Heart right ventricle (tissue), 16 donors: ENCODE data around the gene TULP4. TPM values are rescaled to one million over a fixed set of nuclear protein-coding genes. Genes with fewer than 3 reads are reported as not detected.

ENCODE experiments used
- ATAC-seq, 8 donors: fragments of 200-7000 bp; cut with Tn5 transposase; one replicate each; pipeline ENCODE4 v1.9.1; 2020; ENCODE audit warnings: mild to moderate bottlenecking in 8 of 8, moderate library complexity in 8 of 8, moderate number of reproducible peaks in 1 of 8
- DNase-seq, 2 donors: peaks; one replicate each; pipeline ENCODE4 v3.0.0-alpha.2; 2020
- H3K27ac ChIP-seq, 10 donors: fragments of 200-600 bp; sonication (generic) in 2 of 10; one replicate each; pipeline versions ENCODE4 v1.5.0 to v1.8.0; 2020 to 2022; ENCODE audit warnings: mild to moderate bottlenecking in 3 of 10
- H3K27me3 ChIP-seq, 7 donors: fragments of 200-600 bp; one replicate each; pipeline ENCODE4 v1.8.0; 2021 to 2022; ENCODE audit warnings: mild to moderate bottlenecking in 2 of 7
- H3K36me3 ChIP-seq, 9 donors: fragments of 200-600 bp; sonication (generic) in 1 of 9; one replicate each; pipeline versions ENCODE4 v1.5.0 to v1.8.0; 2020 to 2022; ENCODE audit warnings: mild to moderate bottlenecking in 2 of 9
- H3K4me1 ChIP-seq, 9 donors: fragments of 200-600 bp; sonication (generic) in 1 of 9; one replicate each; pipeline versions ENCODE4 v1.5.0 to v1.8.0; 2020 to 2022; ENCODE audit warnings: mild to moderate bottlenecking in 4 of 9
- H3K4me3 ChIP-seq, 10 donors: fragments of 200-600 bp; sonication (generic) in 2 of 10; one replicate each; pipeline versions ENCODE4 v1.5.0 to v1.8.0; 2020 to 2022; ENCODE audit warnings: mild to moderate bottlenecking in 7 of 10, moderate library complexity in 2 of 10
- H3K9me3 ChIP-seq, 11 donors: fragments of 200-600 bp in 10 of 11; sonication (generic) in 2 of 11; one replicate each; pipeline versions ENCODE4 v1.5.0 to v1.8.0; 2013 to 2022; ENCODE audit warnings: mild to moderate bottlenecking in 2 of 11, control low read depth in 1 of 11, moderate library complexity in 1 of 11
- WGBS, 2 donors: extraction: QIAGEN DNeasy Blood & Tissue Kit; methylation state at CpG; one replicate each; pipeline ENCODE4 v1.1.7; 2013; ENCODE audit warnings: inconsistent platforms in 1 of 2; 5-methylcytosine and 5-hydroxymethylcytosine counted together
- intact Hi-C, 10 donors: fragments of 100-400 bp; cut with DNase I; formaldehyde crosslinking; loops; one replicate each; pipeline versions ENCODE4 v1.11.1 to v1.14.2; 2022
- long read RNA-seq, 3 donors: library from polyadenylated mRNA; unstranded; transcript quantifications; one replicate each; pipeline ENCODE4 v2.0.0, GENCODE V29; 2020 to 2021
- polyA plus RNA-seq, 2 donors: library from polyadenylated mRNA; stranded (reverse); fragments of 200-250 nt; gene quantifications; one replicate each; pipeline ENCODE4 v1.2.3, GENCODE V29; 2013
- total RNA-seq, 10 donors: library from RNA; stranded (reverse); fragmentation: NEBNext Ultra II Directional in 3 of 10; extraction: Animal tissue kit (Norgen Biotek cat#: 25700) in 3 of 10; gene quantifications; one replicate each; pipeline versions ENCODE4 v1.2.1 to v1.2.4, GENCODE V29; 2021 to 2023
- TF ChIP-seq, protein P1 (sequence below), 9 donors: fragments of 200-600 bp; sonication (generic) in 2 of 9; IDR thresholded peaks; one replicate each; pipeline versions ENCODE4 v1.5.0 to v1.8.0; 2021 to 2022; ENCODE audit warnings: antibody characterized with exemption in 9 of 9, mild to moderate bottlenecking in 5 of 9, moderate library complexity in 1 of 9
- donor health status: Arrhythmogenic right ventricular cardiomyopathy.
- donor health status: ischemic (EF 13 %, LVEDD 7.1; RV severe dilation, severe dysfunction).
- donor health status: healthy with polysubstance abuse.
- donor health status: DM: no; HTN: yes; CAD: no.
- donor health status: DM: no; HTN: no; CAD: no.
- donor health status: ischemic (EF 25% LVEDD 6.9; RV normal size, moderate dysfunction).
- donor health status: ischemic (EF 25% LVEDD 5.7; RV mildly dilated, moderate dysfunction).
- donor health status: healthy.
- donor health status: DM: yes; HTN: yes; CAD: no.
- donor health status: Ischemic cardiomyopathy.
- donor health status: ischemic (EF 35%, LVEDD 5.7; RV mildly dilated, moderate dysfunction).
- donor health status: nonischemic (EF 11% LVEDD 7.7; RV severe dilation, severe dysfunction).
- donor health status: DM: yes; HTN: yes; CAD: no.
- donor health status: PGD.
- donor health status: ischemic (EF 29% LVEDD 5.4; RV normal size, mild dysfunction).
- donor health status: nonischemic (EF 23%, LVEDD 6.1; RV moderate dilation, normal function).

The TULP4 gene, protein sequence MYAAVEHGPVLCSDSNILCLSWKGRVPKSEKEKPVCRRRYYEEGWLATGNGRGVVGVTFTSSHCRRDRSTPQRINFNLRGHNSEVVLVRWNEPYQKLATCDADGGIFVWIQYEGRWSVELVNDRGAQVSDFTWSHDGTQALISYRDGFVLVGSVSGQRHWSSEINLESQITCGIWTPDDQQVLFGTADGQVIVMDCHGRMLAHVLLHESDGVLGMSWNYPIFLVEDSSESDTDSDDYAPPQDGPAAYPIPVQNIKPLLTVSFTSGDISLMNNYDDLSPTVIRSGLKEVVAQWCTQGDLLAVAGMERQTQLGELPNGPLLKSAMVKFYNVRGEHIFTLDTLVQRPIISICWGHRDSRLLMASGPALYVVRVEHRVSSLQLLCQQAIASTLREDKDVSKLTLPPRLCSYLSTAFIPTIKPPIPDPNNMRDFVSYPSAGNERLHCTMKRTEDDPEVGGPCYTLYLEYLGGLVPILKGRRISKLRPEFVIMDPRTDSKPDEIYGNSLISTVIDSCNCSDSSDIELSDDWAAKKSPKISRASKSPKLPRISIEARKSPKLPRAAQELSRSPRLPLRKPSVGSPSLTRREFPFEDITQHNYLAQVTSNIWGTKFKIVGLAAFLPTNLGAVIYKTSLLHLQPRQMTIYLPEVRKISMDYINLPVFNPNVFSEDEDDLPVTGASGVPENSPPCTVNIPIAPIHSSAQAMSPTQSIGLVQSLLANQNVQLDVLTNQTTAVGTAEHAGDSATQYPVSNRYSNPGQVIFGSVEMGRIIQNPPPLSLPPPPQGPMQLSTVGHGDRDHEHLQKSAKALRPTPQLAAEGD (N-terminal part only)
- total RNA-seq: 100 to 1,000 TPM in 5 of 10 donors, 10 to 100 TPM in 5; 81.3 to 127 (median 104) TPM
- polyA plus RNA-seq: 1 to 10 TPM; 2.1 to 7.1 TPM
- long read RNA-seq, donor 1, partial matches to known transcripts: 0 of 4 reads
- long read RNA-seq, donor 1, other reads (novel, unspliced or antisense): 4 of 4 reads
- long read RNA-seq, donor 2, partial matches to known transcripts: 1 of 5 reads
- long read RNA-seq, donor 2, other reads (novel, unspliced or antisense): 4 of 5 reads
- long read RNA-seq, donor 3, partial matches to known transcripts: 1 of 19 reads
- long read RNA-seq, donor 3, other reads (novel, unspliced or antisense): 18 of 19 reads

DNA sequence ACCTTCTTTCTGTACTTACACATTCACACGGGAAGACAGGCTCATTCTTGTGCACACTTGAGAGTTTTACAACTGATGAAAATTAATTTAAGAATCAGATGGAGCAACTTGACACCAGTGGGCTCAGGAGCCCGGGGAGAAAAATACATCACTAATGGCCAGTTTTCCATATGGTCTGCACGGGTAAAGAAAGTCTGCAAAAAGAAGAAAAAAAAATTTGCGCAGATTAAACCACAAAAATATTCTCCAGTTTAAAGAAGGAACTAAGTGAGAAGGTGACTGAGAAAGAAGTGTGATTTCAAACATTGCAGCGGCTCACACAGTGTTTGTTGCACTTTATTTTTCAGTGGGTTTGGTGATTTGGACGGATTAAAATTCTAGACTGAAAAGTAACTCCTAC lies at the start of gene TULP4:
Gene TULP4, plus strand, starts transcription at position 301 of the 400 bp plus-strand sequence. CDS start 1,552 bp downstream, outside the sequence.
- H3K27ac ChIP-seq: peak within 1 kb of the TSS in 1 of 10 donors; percentile 1
- DNase-seq: no peak
- ATAC-seq: no peak
- peaks cover 0 to 18% (median 6%) of the 10 kb centered on the region in 11 donors for H3K9me3 ChIP-seq
- TF ChIP-seq, protein P1, sequence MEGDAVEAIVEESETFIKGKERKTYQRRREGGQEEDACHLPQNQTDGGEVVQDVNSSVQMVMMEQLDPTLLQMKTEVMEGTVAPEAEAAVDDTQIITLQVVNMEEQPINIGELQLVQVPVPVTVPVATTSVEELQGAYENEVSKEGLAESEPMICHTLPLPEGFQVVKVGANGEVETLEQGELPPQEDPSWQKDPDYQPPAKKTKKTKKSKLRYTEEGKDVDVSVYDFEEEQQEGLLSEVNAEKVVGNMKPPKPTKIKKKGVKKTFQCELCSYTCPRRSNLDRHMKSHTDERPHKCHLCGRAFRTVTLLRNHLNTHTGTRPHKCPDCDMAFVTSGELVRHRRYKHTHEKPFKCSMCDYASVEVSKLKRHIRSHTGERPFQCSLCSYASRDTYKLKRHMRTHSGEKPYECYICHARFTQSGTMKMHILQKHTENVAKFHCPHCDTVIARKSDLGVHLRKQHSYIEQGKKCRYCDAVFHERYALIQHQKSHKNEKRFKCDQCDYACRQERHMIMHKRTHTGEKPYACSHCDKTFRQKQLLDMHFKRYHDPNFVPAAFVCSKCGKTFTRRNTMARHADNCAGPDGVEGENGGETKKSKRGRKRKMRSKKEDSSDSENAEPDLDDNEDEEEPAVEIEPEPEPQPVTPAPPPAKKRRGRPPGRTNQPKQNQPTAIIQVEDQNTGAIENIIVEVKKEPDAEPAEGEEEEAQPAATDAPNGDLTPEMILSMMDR (IDR thresholded peaks at IDR 0.05): no peak
- peaks cover 0 to 8% (median 0%) of the 10 kb centered on the region in 9 donors for H3K4me1 ChIP-seq
- intact Hi-C loops: no loop called here
- H3K27me3 ChIP-seq: no peaks in the 10 kb centered on the region
- WGBS, 2 donors: 80 to 85% methylated on average over 6 of the region's 6 CpGs
- H3K36me3 ChIP-seq: peaks cover 0 to 44% (median 0%) of the 10 kb centered on the region in 9 donors
- no peak within 1 kb of the TSS for H3K4me3 ChIP-seq

DNA sequence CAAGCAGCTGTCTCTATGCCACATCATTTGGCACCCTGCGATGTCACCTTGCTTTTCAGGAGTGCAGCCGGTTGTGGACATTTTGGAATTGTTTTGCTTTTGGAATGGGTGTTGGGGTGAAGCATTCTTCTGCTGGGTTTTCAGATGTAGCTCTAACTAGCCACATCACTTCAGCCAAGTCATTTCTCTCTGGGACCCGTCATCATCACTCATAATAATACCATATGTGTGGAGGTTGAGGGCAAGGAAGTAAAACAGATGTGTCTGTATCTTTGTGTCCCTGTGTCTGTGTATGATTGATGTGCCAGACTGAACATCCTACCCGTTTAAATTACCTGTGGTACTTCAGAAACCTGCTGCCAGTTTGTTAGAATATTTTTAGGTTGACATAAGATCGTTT lies 49.5 kb upstream of the TULP4 start:
- Histone ChIP-seq H3K4me1 (no peaks in the 10 kb centered on the region), H3K36me3 (peaks cover 0 to 13% (median 0%) of the 10 kb centered on the region in 9 donors), H3K4me3 (no peak overlapping the region), H3K9me3 (no peaks in the 10 kb centered on the region), H3K27me3 (no peaks in the 10 kb centered on the region), H3K27ac (no peak overlapping the region)
- no peak for ATAC-seq
- TF ChIP-seq, protein P1 (IDR thresholded peaks at IDR 0.05): no peak
- intact Hi-C loops: no loop called here
- no peak for DNase-seq
- 67 to 74% methylated on average over 5 of the region's 5 CpGs for WGBS, 2 donors

DNA sequence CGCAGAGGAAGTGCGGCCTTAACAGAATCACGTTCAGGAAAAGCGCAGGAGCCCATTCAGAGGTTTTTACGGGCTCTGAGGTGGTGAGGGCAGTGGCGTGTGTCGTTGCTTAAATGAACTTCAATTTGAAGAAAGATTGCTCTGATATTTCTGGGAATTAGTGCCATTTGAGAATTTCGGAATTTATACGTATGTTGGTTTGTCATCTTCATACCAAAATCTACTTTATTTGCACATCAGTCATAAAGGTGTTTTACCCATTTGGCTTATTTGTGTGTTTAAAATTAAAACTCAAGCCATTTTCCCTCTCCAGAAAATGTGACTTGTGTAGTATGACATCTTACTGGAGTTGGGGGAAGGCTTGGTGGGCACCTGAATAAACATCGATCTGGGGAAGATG lies 48.1 kb upstream of the TULP4 start:
- TF ChIP-seq, protein P1 (IDR thresholded peaks at IDR 0.05): no peak
- no peak for DNase-seq
- 98 to 99% methylated on average over 10 of the region's 10 CpGs for WGBS, 2 donors
- H3K4me3 ChIP-seq: no peak overlapping the region
- no peaks in the 10 kb centered on the region for H3K27me3 ChIP-seq
- H3K4me1 ChIP-seq: peaks cover 0 to 9% (median under 1%) of the 10 kb centered on the region in 9 donors
- peaks cover 0 to 13% (median 0%) of the 10 kb centered on the region in 9 donors for H3K36me3 ChIP-seq
- ATAC-seq: no peak
- no peaks in the 10 kb centered on the region for H3K9me3 ChIP-seq
- no peak overlapping the region for H3K27ac ChIP-seq
- intact Hi-C loops: no loop called here

DNA sequence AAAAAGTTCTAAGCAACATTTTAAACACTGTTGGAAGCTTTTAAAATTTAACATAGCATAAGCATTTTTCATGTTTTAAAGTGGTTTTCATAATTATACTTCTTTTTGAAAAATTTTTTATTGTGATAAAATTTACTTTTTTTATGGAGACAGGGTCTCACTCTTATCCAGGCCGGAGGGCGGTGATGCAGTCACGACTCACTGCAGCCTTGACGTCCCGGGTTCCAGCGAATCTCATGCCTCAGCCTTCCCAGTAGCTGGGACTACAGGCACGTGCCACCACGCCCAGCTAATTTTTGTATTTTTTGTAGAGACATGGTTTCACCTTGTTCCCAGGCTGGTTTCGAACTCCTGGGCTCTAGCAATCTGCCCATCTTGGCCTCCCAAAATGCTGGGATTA lies 46.1 kb upstream of the TULP4 start:
- intact Hi-C loops: no loop called here
- no peak for ATAC-seq
- WGBS, 2 donors: 91 to 97% methylated on average over 9 of the region's 9 CpGs
- Histone ChIP-seq H3K27me3 (no peaks in the 10 kb centered on the region), H3K4me1 (peaks cover 0 to 26% (median 9%) of the 10 kb centered on the region in 9 donors), H3K36me3 (peaks cover 0 to 13% (median 0%) of the 10 kb centered on the region in 9 donors), H3K27ac (no peak overlapping the region), H3K9me3 (no peaks in the 10 kb centered on the region), H3K4me3 (no peak overlapping the region)
- TF ChIP-seq, protein P1 (IDR thresholded peaks at IDR 0.05): no peak
- no peak for DNase-seq
